Body of pancreas (tissue), 4 donors: ENCODE results near the gene EIF4B. TPM values are rescaled to one million over a fixed set of nuclear protein-coding genes. Genes with fewer than 3 reads are reported as not detected.

Source experiments
- ATAC-seq: fragments of 150-250 bp; one replicate; pipeline ENCODE4 v1.9.1; 2016
- DNase-seq, 4 donors: peaks; one replicate each; pipeline ENCODE4 v3.0.0-alpha.2; 2019
- H3K27ac ChIP-seq, 4 donors: fragments of 200-600 bp; sonication (generic); 1 replicate in 3 of 4; 2 replicates in 1 of 4; pipeline versions ENCODE4 v1.5.1 to v1.6.1; 2016 to 2019; ENCODE audit warnings: mild to moderate bottlenecking in 1 of 4, mixed read lengths in 1 of 4, moderate library complexity in 1 of 4
- H3K27me3 ChIP-seq, 2 donors: fragments of 200-600 bp; sonication (generic); one replicate each; pipeline ENCODE4 v1.6.0; 2016; ENCODE audit warnings: mild to moderate bottlenecking in 1 of 2
- H3K36me3 ChIP-seq, 2 donors: fragments of 200-600 bp; sonication (generic); replicated peaks in 1 of 2; 2 replicates each; pipeline ENCODE4 v1.5.1; 2016; ENCODE audit warnings: low read depth in 2 of 2; ENCODE audit not compliant: insufficient read depth in 1 of 2
- H3K4me1 ChIP-seq: fragments of 200-600 bp; sonication (generic); one replicate; pipeline ENCODE4 v1.6.0; 2016
- H3K4me3 ChIP-seq, 2 donors: fragments of 200-600 bp; sonication (generic); 1 replicate in 1 of 2; 2 replicates in 1 of 2; pipeline ENCODE4 v1.5.1; 2016 to 2019
- H3K9me3 ChIP-seq, 3 donors: fragments of 200-600 bp; sonication (generic); 1 replicate in 2 of 3; 2 replicates in 1 of 3; pipeline ENCODE4 v1.5.1; 2016
- CTCF ChIP-seq, 7 experiments: fragments of 450-650 bp in 4 of 7; fragments of 200-600 bp in 3 of 7; sonication (generic) in 3 of 7; IDR thresholded peaks; one replicate each; pipeline ENCODE4 v1.5.1; 2016 to 2019; ENCODE audit warnings: antibody characterized with exemption in 7 of 7
- POLR2A ChIP-seq, 3 donors: fragments of 450-650 bp; IDR thresholded peaks; one replicate each; pipeline ENCODE4 v1.6.1; 2016; ENCODE audit warnings: antibody characterized with exemption in 3 of 3, mild to moderate bottlenecking in 2 of 3
- WGBS, 2 donors: methylation state at CpG; one replicate each; pipeline ENCODE4 v1.1.5; 2017; 5-methylcytosine and 5-hydroxymethylcytosine counted together
- intact Hi-C: fragments of 100-400 bp; cut with DNase I; formaldehyde crosslinking; loops from one replicate; pipeline ENCODE4 v1.15.1; 2023
- total RNA-seq, 2 donors: library from RNA; depleted of rRNA; stranded (reverse); fragments of >200 nt; gene quantifications; one replicate each; pipeline ENCODE4 v1.1.0, GENCODE V29; 2016

Gene EIF4B
- total RNA-seq, 2 donors from 2014 or later, result 326 to 389 TPM

DNA sequence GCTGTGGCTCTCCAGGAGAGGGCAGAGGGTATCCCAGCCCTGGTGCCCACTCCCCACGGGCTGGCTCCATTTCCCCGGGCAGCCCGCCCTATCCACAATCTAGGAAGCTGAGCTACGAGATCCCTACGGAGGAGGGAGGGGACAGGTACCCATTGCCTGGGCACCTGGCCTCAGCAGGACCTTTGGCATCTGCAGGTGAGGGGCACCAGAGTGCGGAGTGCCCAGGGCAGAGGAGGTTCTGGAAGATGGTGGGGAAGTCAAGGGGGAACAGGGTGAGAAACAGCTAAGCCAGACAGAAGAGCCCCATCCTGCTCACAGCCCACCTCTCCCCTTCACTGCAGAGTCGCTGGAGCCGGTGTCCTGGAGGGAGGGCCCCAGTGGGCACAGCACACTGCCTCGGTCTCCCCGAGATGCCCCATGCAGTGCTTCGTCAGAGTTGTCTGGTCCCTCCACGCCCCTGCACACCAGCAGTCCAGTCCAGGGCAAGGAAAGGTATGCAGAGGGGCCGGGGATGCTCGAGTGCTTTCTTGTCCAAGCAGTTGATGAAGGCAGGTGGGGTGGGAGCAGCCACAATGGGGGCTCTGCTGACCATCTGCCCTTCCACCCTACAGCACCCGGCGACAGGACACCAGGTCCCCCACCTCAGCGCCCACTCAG, 53.9 kb downstream of the EIF4B start:
- Histone ChIP-seq H3K4me3 (no peak overlapping the region), H3K27me3 (no peaks in the 10 kb centered on the region), H3K9me3 (no peaks in the 10 kb centered on the region), H3K27ac (peak overlapping the region in 3 of 4 donors; percentile 30 to 66 (median 45)), H3K4me1 (peaks cover 35% of the 10 kb centered on the region), H3K36me3 (peaks cover 0 to 7% of the 10 kb centered on the region in 2 donors)
- no peak for TF ChIP-seq POLR2A (IDR thresholded peaks at IDR 0.05)
- 69 to 81% methylated on average over 10 to 16 of the region's 17 CpGs for WGBS, 2 donors
- ATAC-seq (no peak), DNase-seq (peak in 2 of 4 donors; percentile 20 to 22)
- intact Hi-C loops, result loop anchor here (10.0 kb wide), 1 partner anchor 135 kb away; no protein-coding TSS in a partner anchor

DNA sequence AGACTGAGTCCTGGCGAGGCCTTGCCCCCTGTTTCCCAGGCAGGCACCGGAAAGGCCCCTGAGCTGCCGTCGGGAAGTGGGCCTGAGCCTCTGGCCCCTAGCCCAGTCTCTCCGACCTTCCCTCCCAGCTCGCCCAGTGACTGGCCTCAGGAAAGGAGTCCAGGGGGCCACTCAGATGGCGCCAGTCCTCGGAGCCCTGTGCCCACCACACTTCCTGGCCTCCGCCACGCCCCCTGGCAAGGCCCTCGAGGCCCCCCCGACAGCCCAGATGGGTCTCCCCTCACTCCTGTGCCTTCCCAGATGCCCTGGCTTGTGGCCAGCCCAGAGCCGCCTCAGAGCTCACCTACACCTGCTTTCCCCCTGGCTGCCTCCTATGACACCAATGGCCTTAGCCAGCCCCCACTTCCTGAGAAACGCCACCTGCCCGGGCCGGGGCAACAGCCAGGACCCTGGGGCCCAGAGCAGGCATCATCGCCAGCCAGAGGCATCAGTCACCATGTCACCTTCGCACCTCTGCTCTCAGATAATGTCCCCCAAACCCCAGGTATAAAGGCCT, 54.5 kb downstream of the EIF4B start:
- WGBS, 2 donors, result 18 to 34% methylated on average over 7 to 18 of the region's 18 CpGs
- intact Hi-C loops, result loop anchor here (10.0 kb wide), 1 partner anchor 134 kb away; no protein-coding TSS in a partner anchor
- Histone ChIP-seq H3K36me3 (peaks cover 0 to 11% of the 10 kb centered on the region in 2 donors), H3K4me1 (peaks cover 33% of the 10 kb centered on the region), H3K4me3 (no peak overlapping the region), H3K27ac (peak overlapping the region; percentile 30 to 66 (median 53)), H3K27me3 (no peaks in the 10 kb centered on the region), H3K9me3 (no peaks in the 10 kb centered on the region)
- TF ChIP-seq CTCF (IDR thresholded peaks at IDR 0.05) (peak in 1 of 7 experiments; percentile 3), POLR2A (IDR thresholded peaks at IDR 0.05) (peak in 1 of 3 donors; percentile 4)
- DNase-seq, result peak; percentile 48 to 75 (median 64)
- ATAC-seq, result peak; percentile 17

- H3K4me1 ChIP-seq, result peaks cover 33% of the 10 kb centered on the region
- ATAC-seq (peak; percentile 76), DNase-seq (peak; percentile 89 to 96 (median 92))
- intact Hi-C loops, result loop anchor here (10.0 kb wide), 1 partner anchor 133 kb away; no protein-coding TSS in a partner anchor
- 27% methylated on average over 5 of the region's 5 CpGs; no CpG with 5 or more reads in 1 of the 2 donors for WGBS, 2 donors
- no peaks in the 10 kb centered on the region for H3K9me3 ChIP-seq
- H3K4me3 ChIP-seq, result no peak overlapping the region
- H3K36me3 ChIP-seq, result peaks cover 0 to 11% of the 10 kb centered on the region in 2 donors
- peak overlapping the region; percentile 30 to 66 (median 53) for H3K27ac ChIP-seq
- H3K27me3 ChIP-seq, result no peaks in the 10 kb centered on the region
- TF ChIP-seq POLR2A (IDR thresholded peaks at IDR 0.05) (peak in 1 of 3 donors; percentile 4), CTCF (IDR thresholded peaks at IDR 0.05) (peak; percentile 20 to 65 (median 49))
These were observed 55.3 kb downstream of the EIF4B start for GRCh38 chr12:53061404-53062010.

DNA sequence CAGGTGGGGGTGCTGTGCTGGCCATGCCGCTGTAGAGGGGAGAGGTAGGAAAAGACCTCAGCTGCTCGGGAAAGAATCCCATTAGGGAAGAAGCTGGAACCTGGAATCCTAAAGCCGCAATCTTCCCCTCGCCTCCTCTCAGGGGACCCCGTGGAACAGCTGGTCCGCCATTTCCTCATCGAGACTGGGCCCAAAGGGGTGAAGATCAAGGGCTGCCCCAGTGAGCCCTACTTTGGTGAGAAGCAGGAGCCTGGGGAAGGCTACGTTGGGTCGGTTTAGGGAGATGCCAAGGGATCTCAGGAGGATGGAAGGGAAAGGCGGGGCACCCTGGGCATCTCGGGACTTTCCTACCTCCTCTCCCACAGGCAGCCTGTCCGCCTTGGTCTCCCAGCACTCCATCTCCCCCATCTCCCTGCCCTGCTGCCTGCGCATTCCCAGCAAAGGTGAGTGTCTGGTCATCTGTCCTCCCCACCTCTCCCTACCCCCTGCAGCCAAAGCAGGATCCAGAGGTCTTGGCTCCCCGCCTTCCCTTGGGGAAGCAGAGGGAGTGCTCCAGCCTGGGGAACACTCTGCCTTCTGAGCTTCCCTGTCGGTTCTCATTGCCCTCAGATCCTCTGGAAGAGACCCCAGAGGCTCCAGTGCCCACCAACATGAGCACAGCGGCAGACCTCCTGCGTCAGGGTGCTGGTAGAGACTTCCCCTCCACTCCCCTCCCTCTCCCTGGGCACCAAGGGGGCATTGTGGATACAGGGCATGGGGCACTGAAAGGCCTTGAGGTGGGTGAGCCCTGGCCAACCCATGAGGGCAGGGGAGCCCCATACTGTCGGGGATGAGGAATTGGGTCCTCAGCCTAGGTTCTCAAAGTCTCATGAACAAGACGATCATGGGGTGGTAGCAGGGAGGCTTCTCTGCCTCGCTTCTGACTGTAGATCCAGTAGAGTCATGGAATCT, 56.0 kb downstream of the EIF4B start:
- TF ChIP-seq CTCF (IDR thresholded peaks at IDR 0.05), result no peak
- no peak for TF ChIP-seq POLR2A (IDR thresholded peaks at IDR 0.05)
- ATAC-seq (no peak), DNase-seq (peak in 2 of 4 donors; percentile 2 to 13)
- Histone ChIP-seq H3K27me3 (no peaks in the 10 kb centered on the region), H3K9me3 (no peaks in the 10 kb centered on the region), H3K4me1 (peaks cover 33% of the 10 kb centered on the region), H3K4me3 (no peak overlapping the region), H3K27ac (peak overlapping the region; percentile 21 to 66 (median 46)), H3K36me3 (peaks cover 0 to 11% of the 10 kb centered on the region in 2 donors)
- intact Hi-C loops, result loop anchor here (10.0 kb wide), 1 partner anchor 133 kb away; no protein-coding TSS in a partner anchor
- WGBS, 2 donors, result 59% methylated on average over 16 to 20 of the region's 20 CpGs
